ENCODE measurements around the gene ITSN1. TPM values are rescaled to one million over a fixed set of nuclear protein-coding genes. Genes with fewer than 3 reads are reported as not detected.

ITSN1 gene
- total RNA-seq, 1 experiment from 2014 or later = 30.6 TPM

DNA sequence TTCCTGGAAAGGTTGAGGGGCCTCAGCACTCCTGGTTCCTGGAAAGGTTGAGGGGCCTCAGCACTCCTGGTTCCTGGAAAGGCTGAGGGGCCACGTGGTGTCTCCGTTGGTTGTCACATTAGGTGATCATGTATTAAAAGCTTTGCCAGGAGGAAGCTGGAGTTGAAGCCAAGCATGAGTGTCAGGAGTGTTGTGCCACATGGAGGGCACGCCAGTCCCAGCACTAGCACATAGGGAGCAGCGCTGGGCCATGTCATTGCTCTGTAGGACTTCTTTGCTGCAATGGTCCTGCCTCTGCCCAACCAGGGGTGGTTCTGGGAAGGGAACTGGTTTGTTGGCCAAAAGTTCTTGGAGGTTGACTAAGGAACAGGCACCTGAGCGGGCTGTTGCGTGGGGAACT, 260.0 kb downstream of the ITSN1 start:
- H3K36me3 Mint-ChIP-seq (ENCODE audit: insufficient read depth, unreplicated experiment) = peaks cover 4% of the 10 kb centered on the region
- H3K27me3 Mint-ChIP-seq (ENCODE audit: unreplicated experiment) = no peaks in the 10 kb centered on the region
- CTCF ChIA-PET = interaction anchor here (0.6 kb wide), 1 partner anchor 1070 kb away, joined by 4 read pairs; no protein-coding TSS in a partner anchor
- H3K4me1 Mint-ChIP-seq (ENCODE audit: low read depth, unreplicated experiment) = no peaks in the 10 kb centered on the region
- intact Hi-C loops (cut with micrococcal nuclease; ENCODE audit: unreplicated experiment) = no loop called here
- no peaks in the 10 kb centered on the region for H3K9me3 Mint-ChIP-seq (ENCODE audit: low read depth, unreplicated experiment)
- no peak for TF ChIP-seq CTCF (IDR thresholded peaks at IDR 0.05; ENCODE audit: unreplicated experiment)
- DNase-seq = no peak
- no peak overlapping the region for H3K27ac Mint-ChIP-seq (ENCODE audit: unreplicated experiment)
- BruUV-seq (replicated peaks) = no TSS peak
- no peak overlapping the region for H3K4me3 Mint-ChIP-seq (ENCODE audit: low read depth, unreplicated experiment)

DNA sequence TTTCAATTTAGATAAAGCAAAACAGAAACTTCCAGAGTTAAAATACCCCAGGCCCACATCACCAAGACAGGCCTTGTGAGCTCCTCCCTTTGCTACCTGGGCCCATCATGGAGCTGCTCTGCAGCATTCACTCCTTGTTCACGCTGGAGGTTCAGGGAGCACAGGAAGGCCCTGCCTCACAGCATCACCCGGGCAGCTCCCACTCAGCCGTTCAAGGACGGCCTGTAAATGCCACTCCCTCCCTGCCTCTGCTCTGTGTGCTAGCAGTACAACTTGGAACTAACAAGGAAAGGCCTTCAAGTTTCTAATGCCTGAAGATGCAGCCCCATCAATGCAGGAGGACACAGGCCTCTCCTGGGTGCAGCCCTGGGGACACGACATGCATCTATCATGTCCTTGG, 261.7 kb downstream of the ITSN1 start:
- Mint-ChIP-seq H3K4me1 (ENCODE audit: low read depth, unreplicated experiment) (no peaks in the 10 kb centered on the region), H3K9me3 (ENCODE audit: low read depth, unreplicated experiment) (no peaks in the 10 kb centered on the region), H3K4me3 (ENCODE audit: low read depth, unreplicated experiment) (no peak overlapping the region), H3K36me3 (ENCODE audit: insufficient read depth, unreplicated experiment) (peaks cover 4% of the 10 kb centered on the region), H3K27ac (ENCODE audit: unreplicated experiment) (no peak overlapping the region), H3K27me3 (ENCODE audit: unreplicated experiment) (no peaks in the 10 kb centered on the region)
- DNase-seq = no peak
- no peak for TF ChIP-seq CTCF (IDR thresholded peaks at IDR 0.05; ENCODE audit: unreplicated experiment)
- intact Hi-C loops (cut with micrococcal nuclease; ENCODE audit: unreplicated experiment) = no loop called here
- no TSS peak for BruUV-seq (replicated peaks)
- CTCF ChIA-PET = no interaction called here

DNA sequence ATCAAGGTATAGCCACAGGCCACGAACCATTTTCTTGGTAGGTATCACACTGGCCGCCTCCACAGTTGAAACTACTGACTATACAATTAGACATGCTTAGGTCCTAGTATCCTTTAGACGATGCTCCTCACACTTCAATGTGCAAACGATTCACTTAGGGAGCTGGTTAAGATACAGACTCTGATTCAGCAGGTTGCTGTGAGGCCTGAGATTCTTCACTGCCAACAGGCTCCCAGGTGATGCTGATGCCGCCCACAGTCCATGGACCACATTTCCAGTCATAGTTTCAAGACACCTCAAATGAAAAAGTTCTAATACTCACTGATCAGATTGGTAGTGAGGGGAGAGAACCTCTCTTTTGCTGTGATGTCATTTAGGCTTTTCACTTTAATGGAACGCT, 266.5 kb downstream of the ITSN1 start:
- no TSS peak for BruUV-seq (replicated peaks)

DNA sequence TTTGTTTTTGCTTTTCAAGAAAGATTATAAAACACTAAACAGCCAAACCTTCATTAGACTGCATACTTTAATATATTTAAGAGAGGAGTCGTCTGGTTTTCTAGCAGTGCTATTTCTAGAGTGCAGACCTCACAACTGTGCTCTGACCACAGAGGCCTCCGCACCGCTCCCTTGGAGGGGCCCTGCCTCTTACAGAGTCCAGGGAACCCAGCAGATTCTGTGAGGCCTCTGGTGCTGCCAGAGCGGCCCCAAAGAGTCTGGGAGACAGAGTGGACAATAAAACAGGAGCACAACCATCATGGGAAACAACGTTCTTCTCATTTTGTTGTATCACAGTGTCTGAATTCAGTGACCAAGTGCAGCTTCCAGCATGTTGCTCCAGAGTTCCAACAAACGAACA, 267.5 kb downstream of the ITSN1 start:
- H3K36me3 Mint-ChIP-seq (ENCODE audit: insufficient read depth, unreplicated experiment) = peaks cover 10% of the 10 kb centered on the region
- BruUV-seq (replicated peaks) = no TSS peak
- intact Hi-C loops (cut with micrococcal nuclease; ENCODE audit: unreplicated experiment) = no loop called here
- H3K4me3 Mint-ChIP-seq (ENCODE audit: low read depth, unreplicated experiment) = no peak overlapping the region
- no peak for DNase-seq
- CTCF ChIA-PET = no interaction called here
- no peaks in the 10 kb centered on the region for H3K9me3 Mint-ChIP-seq (ENCODE audit: low read depth, unreplicated experiment)
- no peak overlapping the region for H3K27ac Mint-ChIP-seq (ENCODE audit: unreplicated experiment)
- H3K4me1 Mint-ChIP-seq (ENCODE audit: low read depth, unreplicated experiment) = no peaks in the 10 kb centered on the region
- H3K27me3 Mint-ChIP-seq (ENCODE audit: unreplicated experiment) = no peaks in the 10 kb centered on the region
- TF ChIP-seq CTCF (IDR thresholded peaks at IDR 0.05; ENCODE audit: unreplicated experiment) = no peak

More for the DNA sequence above, 266.5 kb downstream of the ITSN1 start:
- CTCF ChIA-PET = no interaction called here
- H3K27ac Mint-ChIP-seq (ENCODE audit: unreplicated experiment) = no peak overlapping the region
- no peak for DNase-seq
- H3K9me3 Mint-ChIP-seq (ENCODE audit: low read depth, unreplicated experiment) = no peaks in the 10 kb centered on the region
- H3K4me1 Mint-ChIP-seq (ENCODE audit: low read depth, unreplicated experiment) = no peaks in the 10 kb centered on the region
- H3K4me3 Mint-ChIP-seq (ENCODE audit: low read depth, unreplicated experiment) = no peak overlapping the region
- H3K27me3 Mint-ChIP-seq (ENCODE audit: unreplicated experiment) = no peaks in the 10 kb centered on the region
- H3K36me3 Mint-ChIP-seq (ENCODE audit: insufficient read depth, unreplicated experiment) = peaks cover 8% of the 10 kb centered on the region
- TF ChIP-seq CTCF (IDR thresholded peaks at IDR 0.05; ENCODE audit: unreplicated experiment) = no peak
- intact Hi-C loops (cut with micrococcal nuclease; ENCODE audit: unreplicated experiment) = no loop called here
